ENCODE results near the gene TBKBP1. TPM values are rescaled to one million over a fixed set of nuclear protein-coding genes. Genes with fewer than 3 reads are reported as not detected.
A peak's percentile ranks its signal among the peaks of the same experiment; 100 is the strongest.

TBKBP1 gene
- total RNA-seq, 1 donor from 2014 or later, result 13.8 TPM

- TF ChIP-seq, protein P1, sequence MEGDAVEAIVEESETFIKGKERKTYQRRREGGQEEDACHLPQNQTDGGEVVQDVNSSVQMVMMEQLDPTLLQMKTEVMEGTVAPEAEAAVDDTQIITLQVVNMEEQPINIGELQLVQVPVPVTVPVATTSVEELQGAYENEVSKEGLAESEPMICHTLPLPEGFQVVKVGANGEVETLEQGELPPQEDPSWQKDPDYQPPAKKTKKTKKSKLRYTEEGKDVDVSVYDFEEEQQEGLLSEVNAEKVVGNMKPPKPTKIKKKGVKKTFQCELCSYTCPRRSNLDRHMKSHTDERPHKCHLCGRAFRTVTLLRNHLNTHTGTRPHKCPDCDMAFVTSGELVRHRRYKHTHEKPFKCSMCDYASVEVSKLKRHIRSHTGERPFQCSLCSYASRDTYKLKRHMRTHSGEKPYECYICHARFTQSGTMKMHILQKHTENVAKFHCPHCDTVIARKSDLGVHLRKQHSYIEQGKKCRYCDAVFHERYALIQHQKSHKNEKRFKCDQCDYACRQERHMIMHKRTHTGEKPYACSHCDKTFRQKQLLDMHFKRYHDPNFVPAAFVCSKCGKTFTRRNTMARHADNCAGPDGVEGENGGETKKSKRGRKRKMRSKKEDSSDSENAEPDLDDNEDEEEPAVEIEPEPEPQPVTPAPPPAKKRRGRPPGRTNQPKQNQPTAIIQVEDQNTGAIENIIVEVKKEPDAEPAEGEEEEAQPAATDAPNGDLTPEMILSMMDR (IDR thresholded peaks at IDR 0.05), result no peak
- TF ChIP-seq POLR2A (IDR thresholded peaks at IDR 0.05) (no peak), POLR2AphosphoS5 (IDR thresholded peaks at IDR 0.05; ENCODE audit: insufficient read depth in 1 of 2, low read depth in 1 of 2) (no peak)
- Histone ChIP-seq H3K27ac (no peak overlapping the region), H3K27me3 (no peaks in the 10 kb centered on the region), H3K9me3 (no peaks in the 10 kb centered on the region), H3K36me3 (peaks cover 0 to 5% of the 10 kb centered on the region in 2 donors), H3K4me3 (no peak overlapping the region), H3K4me1 (peaks cover 12% of the 10 kb centered on the region)
- intact Hi-C loops (cut with DNase I), result no loop called here
- no peak for DNase-seq (ENCODE audit: extremely low spot score in 2 of 2)
Measured at GRCh38 chr17:47700471-47701449, 6.8 kb downstream of the TBKBP1 start.

GRCh38 chr17:47701608-47702007 lies 7.6 kb downstream of the TBKBP1 start:
- TF ChIP-seq POLR2AphosphoS5 (IDR thresholded peaks at IDR 0.05; ENCODE audit: insufficient read depth in 1 of 2, low read depth in 1 of 2), result no peak
- TF ChIP-seq POLR2A (IDR thresholded peaks at IDR 0.05), result no peak
- TF ChIP-seq, protein P1 (IDR thresholded peaks at IDR 0.05), result no peak
- Histone ChIP-seq H3K4me1 (peaks cover 10% of the 10 kb centered on the region), H3K27ac (no peak overlapping the region), H3K27me3 (no peaks in the 10 kb centered on the region), H3K4me3 (no peak overlapping the region), H3K36me3 (peaks cover 0 to 5% of the 10 kb centered on the region in 2 donors), H3K9me3 (no peaks in the 10 kb centered on the region)
- intact Hi-C loops (cut with DNase I), result no loop called here
- DNase-seq (ENCODE audit: extremely low spot score in 2 of 2), result no peak

DNA sequence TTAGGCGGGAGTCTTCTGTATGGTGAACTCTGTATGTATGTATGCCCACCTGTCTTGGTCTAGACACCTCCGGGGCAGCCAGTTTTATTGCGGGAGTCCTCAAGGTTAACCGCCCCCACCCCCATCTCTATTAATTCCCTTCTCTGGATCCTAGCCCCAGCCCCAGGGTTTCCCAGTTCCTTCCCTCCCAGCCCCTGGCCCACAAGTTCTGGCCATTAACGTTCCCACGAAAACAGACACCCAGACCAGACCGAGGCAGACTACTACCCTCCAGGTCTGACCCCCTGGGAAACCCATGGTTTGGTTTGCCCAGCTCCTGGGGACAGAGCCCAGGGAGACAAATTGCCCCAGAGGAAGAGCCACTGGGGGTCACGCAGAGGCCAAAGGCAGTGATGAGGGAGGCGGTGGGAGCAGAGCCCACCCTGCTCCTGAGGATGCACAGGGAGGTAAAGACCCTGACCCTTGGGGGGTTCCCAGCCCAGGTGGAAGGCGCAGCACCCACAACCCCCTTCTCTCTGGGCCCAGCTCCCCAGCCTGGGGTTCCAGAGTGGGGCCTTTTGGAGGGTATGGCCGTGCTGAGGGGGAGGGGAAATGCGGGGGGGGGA lies 8.5 kb downstream of the TBKBP1 start:
- no peak for TF ChIP-seq POLR2A (IDR thresholded peaks at IDR 0.05)
- no peak for TF ChIP-seq POLR2AphosphoS5 (IDR thresholded peaks at IDR 0.05; ENCODE audit: insufficient read depth in 1 of 2, low read depth in 1 of 2)
- TF ChIP-seq, protein P1 (IDR thresholded peaks at IDR 0.05), result no peak
- H3K4me1 ChIP-seq, result peaks cover 11% of the 10 kb centered on the region
- H3K27me3 ChIP-seq, result no peaks in the 10 kb centered on the region
- H3K27ac ChIP-seq, result no peak overlapping the region
- intact Hi-C loops (cut with DNase I), result no loop called here
- H3K9me3 ChIP-seq, result no peaks in the 10 kb centered on the region
- H3K4me3 ChIP-seq, result no peak overlapping the region
- peaks cover 0 to 5% of the 10 kb centered on the region in 2 donors for H3K36me3 ChIP-seq
- DNase-seq (ENCODE audit: extremely low spot score in 2 of 2), result no peak

DNA sequence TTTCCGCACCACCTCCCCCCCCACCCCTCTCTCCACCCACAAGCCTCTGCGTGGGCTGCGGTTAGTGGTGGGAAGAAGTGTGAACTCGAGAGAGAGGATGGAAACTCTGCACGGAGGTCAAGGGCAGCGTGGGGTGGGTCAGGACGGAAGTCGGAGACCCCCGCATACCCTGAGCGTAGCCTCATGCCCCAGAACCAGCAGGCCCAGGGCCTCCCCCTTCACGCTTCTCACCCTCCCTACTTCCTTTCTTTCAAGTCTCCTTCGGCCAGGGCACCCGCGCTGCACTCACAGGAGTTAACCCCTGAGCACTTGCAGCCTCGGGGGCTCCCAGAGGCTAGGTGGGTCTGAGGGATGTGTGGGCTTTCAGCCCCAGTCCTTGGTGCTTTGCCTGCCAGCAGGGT lies 9.2 kb downstream of the TBKBP1 start:
- Histone ChIP-seq H3K4me3 (no peak overlapping the region), H3K9me3 (no peaks in the 10 kb centered on the region), H3K27ac (no peak overlapping the region), H3K27me3 (no peaks in the 10 kb centered on the region), H3K36me3 (peaks cover 0 to 5% of the 10 kb centered on the region in 2 donors), H3K4me1 (peaks cover 11% of the 10 kb centered on the region)
- intact Hi-C loops (cut with DNase I), result no loop called here
- TF ChIP-seq, protein P1 (IDR thresholded peaks at IDR 0.05), result no peak
- peak in 1 of 2 donors; percentile 10 for TF ChIP-seq POLR2AphosphoS5 (IDR thresholded peaks at IDR 0.05; ENCODE audit: insufficient read depth in 1 of 2, low read depth in 1 of 2)
- TF ChIP-seq POLR2A (IDR thresholded peaks at IDR 0.05), result no peak
- no peak for DNase-seq (ENCODE audit: extremely low spot score in 2 of 2)

Data from vagina (tissue), 2 donors.